T-helper 22 cell (primary cell): ENCODE data around the gene SUN2.
"Not testable (repeated sequence)": the region's sequence is repeated elsewhere in the genome, so short reads cannot be mapped to it uniquely, and the experiment has no call there.

Experiments
- DNase-seq: peaks from one replicate; pipeline ENCODE4 v3.0.0-alpha.2; 2020; ENCODE audit warnings: low read depth

The SUN2 gene

GRCh38 chr22:38755911-38756532 lies at the start of gene SUN2:
SUN2 (minus strand) TSS chr22:38755998; CDS start chr22:38752628, 3,370 bp downstream.
- peak; percentile 89 for DNase-seq

GRCh38 chr22:38805041-38805593 lies 49.3 kb upstream of the SUN2 start:
- DNase-seq = not testable (repeated sequence)

- no peak for DNase-seq
These were observed 46.9 kb upstream of the SUN2 start for GRCh38 chr22:38802671-38803121.

- DNase-seq = no peak
These were observed 43.6 kb upstream of the SUN2 start for GRCh38 chr22:38799265-38800002.

- DNase-seq = no peak
These were observed 42.7 kb upstream of the SUN2 start for GRCh38 chr22:38798496-38798895.

GRCh38 chr22:38796262-38796957 lies 40.6 kb upstream of the SUN2 start:
- DNase-seq = no peak

- DNase-seq = no peak
These were observed 39.8 kb upstream of the SUN2 start for GRCh38 chr22:38795569-38795968.

- DNase-seq = peak; percentile 86
These were observed 38.1 kb upstream of the SUN2 start, which contains the start of gene DNAL4 for GRCh38 chr22:38793721-38794466. DNAL4 (minus strand) TSS chr22:38794143; CDS start chr22:38782731, 11,412 bp downstream.

GRCh38 chr22:38793317-38793716 lies 37.5 kb upstream of the SUN2 start:
- no peak for DNase-seq

- no peak for DNase-seq
These were observed 37.0 kb upstream of the SUN2 start for GRCh38 chr22:38792833-38793232.

GRCh38 chr22:38789606-38790005 lies 33.8 kb upstream of the SUN2 start:
- DNase-seq = no peak

GRCh38 chr22:38788846-38789245 lies 33.0 kb upstream of the SUN2 start:
- no peak for DNase-seq

GRCh38 chr22:38788021-38788816 lies 32.4 kb upstream of the SUN2 start:
- DNase-seq = no peak

GRCh38 chr22:38786631-38787030 lies 30.8 kb upstream of the SUN2 start:
- DNase-seq = no peak

- no peak for DNase-seq
These were observed 29.1 kb upstream of the SUN2 start for GRCh38 chr22:38784856-38785255.

GRCh38 chr22:38784035-38784434 lies 28.2 kb upstream of the SUN2 start:
- DNase-seq = no peak

- no peak for DNase-seq
These were observed 27.4 kb upstream of the SUN2 start for GRCh38 chr22:38783095-38783615.

- no peak for DNase-seq
These were observed 26.8 kb upstream of the SUN2 start for GRCh38 chr22:38782402-38783094.

- DNase-seq = no peak
These were observed 25.2 kb upstream of the SUN2 start for GRCh38 chr22:38781033-38781432.

GRCh38 chr22:38777087-38777671 lies 21.4 kb upstream of the SUN2 start:
- DNase-seq = no peak
